ENCODE results near the gene TNNI3K. TPM values are rescaled to one million over a fixed set of nuclear protein-coding genes. Genes with fewer than 3 reads are reported as not detected.

The TNNI3K gene
- polyA plus RNA-seq, 1 experiment: not detected

- no peaks in the 10 kb centered on the region for H3K36me3 ChIP-seq (ENCODE audit: control insufficient read depth, insufficient read depth, low read length)
- TF ChIP-seq CTCF (IDR thresholded peaks at IDR 0.05; ENCODE audit: insufficient read depth, low read depth, low read length): no peak
- CTCF ChIA-PET: interaction anchor here (1.1 to 1.4 kb wide), 2 partner anchors 10 to 186 kb away, joined by 3 to 5 read pairs; no protein-coding TSS in a partner anchor
- no peak for DNase-seq (ENCODE audit: low read depth)
- no peaks in the 10 kb centered on the region for H3K27me3 ChIP-seq (ENCODE audit: control insufficient read depth, insufficient read depth, low read length)
- H3K4me3 ChIP-seq (ENCODE audit: low read depth, low read length): no peak overlapping the region
- POLR2A ChIA-PET: no interaction called here
These were observed 267.2 kb downstream of the TNNI3K start for GRCh38 chr1:74502432-74502831.

GRCh38 chr1:74502858-74503257 is 267.7 kb downstream of the TNNI3K start:
- TF ChIP-seq CTCF (IDR thresholded peaks at IDR 0.05; ENCODE audit: insufficient read depth, low read depth, low read length): no peak
- no peak for DNase-seq (ENCODE audit: low read depth)
- ChIA-PET CTCF (interaction anchor here (0.5 to 1.4 kb wide), 3 partner anchors 10 to 597 kb away, joined by 3 to 5 read pairs (median 3); no protein-coding TSS in a partner anchor), POLR2A (no interaction called here)
- Histone ChIP-seq H3K4me3 (ENCODE audit: low read depth, low read length) (no peak overlapping the region), H3K27me3 (ENCODE audit: control insufficient read depth, insufficient read depth, low read length) (no peaks in the 10 kb centered on the region), H3K36me3 (ENCODE audit: control insufficient read depth, insufficient read depth, low read length) (no peaks in the 10 kb centered on the region)

- no peak overlapping the region for H3K4me3 ChIP-seq (ENCODE audit: low read depth, low read length)
- POLR2A ChIA-PET: no interaction called here
- CTCF ChIA-PET: no interaction called here
- no peak for DNase-seq (ENCODE audit: low read depth)
- H3K36me3 ChIP-seq (ENCODE audit: control insufficient read depth, insufficient read depth, low read length): no peaks in the 10 kb centered on the region
- H3K27me3 ChIP-seq (ENCODE audit: control insufficient read depth, insufficient read depth, low read length): no peaks in the 10 kb centered on the region
- peak; percentile 74 for TF ChIP-seq CTCF (IDR thresholded peaks at IDR 0.05; ENCODE audit: insufficient read depth, low read depth, low read length)
These were observed 269.1 kb downstream of the TNNI3K start for GRCh38 chr1:74504125-74504932.

- DNase-seq (ENCODE audit: low read depth): no peak
- CTCF ChIA-PET: no interaction called here
- Histone ChIP-seq H3K4me3 (ENCODE audit: low read depth, low read length) (no peak overlapping the region), H3K27me3 (ENCODE audit: control insufficient read depth, insufficient read depth, low read length) (no peaks in the 10 kb centered on the region), H3K36me3 (ENCODE audit: control insufficient read depth, insufficient read depth, low read length) (no peaks in the 10 kb centered on the region)
- TF ChIP-seq CTCF (IDR thresholded peaks at IDR 0.05; ENCODE audit: insufficient read depth, low read depth, low read length): no peak
- POLR2A ChIA-PET: no interaction called here
These were observed 269.8 kb downstream of the TNNI3K start for GRCh38 chr1:74504933-74505512.

- ChIA-PET POLR2A (no interaction called here), CTCF (no interaction called here)
- Histone ChIP-seq H3K27me3 (ENCODE audit: control insufficient read depth, insufficient read depth, low read length) (no peaks in the 10 kb centered on the region), H3K36me3 (ENCODE audit: control insufficient read depth, insufficient read depth, low read length) (no peaks in the 10 kb centered on the region), H3K4me3 (ENCODE audit: low read depth, low read length) (no peak overlapping the region)
- no peak for DNase-seq (ENCODE audit: low read depth)
- TF ChIP-seq CTCF (IDR thresholded peaks at IDR 0.05; ENCODE audit: insufficient read depth, low read depth, low read length): no peak
These were observed 270.9 kb downstream of the TNNI3K start for GRCh38 chr1:74505928-74506710.
